HEK293T (cell line): ENCODE results near the gene DYDC1.

ENCODE experiments used
- ARNT ChIP-seq: fragments of 450-650 bp; IDR thresholded peaks from 2 replicates; pipeline ENCODE4 v1.6.1; 2017; ENCODE audit warnings: mild to moderate bottlenecking
- CTBP1 ChIP-seq: fragments of 450-650 bp; IDR thresholded peaks from 2 replicates; pipeline ENCODE4 v1.6.1; 2016; ENCODE audit warnings: borderline replicate concordance
- ELF4 ChIP-seq: fragments of 450-650 bp; IDR thresholded peaks from 2 replicates; pipeline ENCODE4 v1.6.1; 2017; ENCODE audit warnings: antibody characterized with exemption
- FOXA1 ChIP-seq: fragments of 450-650 bp; IDR thresholded peaks from 2 replicates; pipeline ENCODE4 v1.6.1; 2016; ENCODE audit warnings: mild to moderate bottlenecking
- FOXK2 ChIP-seq: fragments of 450-650 bp; IDR thresholded peaks from 2 replicates; pipeline ENCODE4 v1.6.1; 2016; ENCODE audit warnings: mild to moderate bottlenecking
- FOXM1 ChIP-seq: fragments of 450-650 bp; IDR thresholded peaks from 2 replicates; pipeline ENCODE4 v1.6.1; 2017; ENCODE audit warnings: mild to moderate bottlenecking, borderline replicate concordance
- HDGF ChIP-seq: fragments of 450-650 bp; IDR thresholded peaks from 2 replicates; pipeline ENCODE4 v1.6.1; 2017; ENCODE audit warnings: antibody characterized with exemption, borderline replicate concordance
- LEF1 ChIP-seq: fragments of 450-650 bp; IDR thresholded peaks from 2 replicates; pipeline ENCODE4 v1.6.1; 2017; ENCODE audit warnings: mild to moderate bottlenecking, borderline replicate concordance
- NFRKB ChIP-seq: fragments of 450-650 bp; IDR thresholded peaks from 2 replicates; pipeline ENCODE4 v1.6.1; 2016; ENCODE audit warnings: mild to moderate bottlenecking, moderate library complexity
- SP1 ChIP-seq: fragments of 450-650 bp; IDR thresholded peaks from 2 replicates; pipeline ENCODE4 v1.6.1; 2017
- TARDBP ChIP-seq: fragments of 450-650 bp; IDR thresholded peaks from 2 replicates; pipeline ENCODE4 v1.6.1; 2016
- ZNF384 ChIP-seq: fragments of 450-650 bp; IDR thresholded peaks from 2 replicates; pipeline ENCODE4 v1.6.1; 2016
- TF ChIP-seq, protein P1 (sequence below): fragments of 450-650 bp; IDR thresholded peaks from 2 replicates; pipeline ENCODE4 v1.6.1; 2016

DNA sequence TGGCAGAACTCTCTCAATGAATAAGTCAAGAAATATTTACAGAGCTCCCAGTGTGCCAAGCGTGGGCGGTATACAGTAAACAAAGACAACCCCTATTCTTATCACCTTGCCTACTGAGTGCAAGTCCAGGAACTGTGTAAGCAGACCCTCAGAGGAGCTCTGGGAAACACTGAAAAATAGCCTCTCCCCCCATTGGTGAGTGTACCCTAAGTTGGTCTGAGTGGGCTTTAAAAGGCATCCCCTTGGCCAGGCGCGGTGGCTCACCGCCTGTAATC, 1.2 kb upstream of the DYDC1 start:
- TF ChIP-seq CTBP1 (no peak), ZNF384 (no peak), LEF1 (no peak), HDGF (no peak), ELF4 (no peak), SP1 (no peak), TARDBP (no peak), FOXM1 (no peak), FOXK2 (no peak), NFRKB (no peak), ARNT (no peak), FOXA1 (no peak)
- TF ChIP-seq, protein P1, sequence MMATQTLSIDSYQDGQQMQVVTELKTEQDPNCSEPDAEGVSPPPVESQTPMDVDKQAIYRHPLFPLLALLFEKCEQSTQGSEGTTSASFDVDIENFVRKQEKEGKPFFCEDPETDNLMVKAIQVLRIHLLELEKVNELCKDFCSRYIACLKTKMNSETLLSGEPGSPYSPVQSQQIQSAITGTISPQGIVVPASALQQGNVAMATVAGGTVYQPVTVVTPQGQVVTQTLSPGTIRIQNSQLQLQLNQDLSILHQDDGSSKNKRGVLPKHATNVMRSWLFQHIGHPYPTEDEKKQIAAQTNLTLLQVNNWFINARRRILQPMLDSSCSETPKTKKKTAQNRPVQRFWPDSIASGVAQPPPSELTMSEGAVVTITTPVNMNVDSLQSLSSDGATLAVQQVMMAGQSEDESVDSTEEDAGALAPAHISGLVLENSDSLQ: no peak
